Tibial nerve (tissue), 4 donors: ENCODE results near the gene CMSS1. TPM values are rescaled to one million over a fixed set of nuclear protein-coding genes. Genes with fewer than 3 reads are reported as not detected.

Experiments
- DNase-seq, 2 donors: peaks; one replicate each; pipeline ENCODE4 v3.0.0-alpha.2; 2019; ENCODE audit warnings: low spot score in 2 of 2
- H3K27ac ChIP-seq, 4 donors: fragments of 200-600 bp; sonication (generic) in 3 of 4; one replicate each; pipeline ENCODE4 v1.5.1; 2017 to 2019; ENCODE audit warnings: mild to moderate bottlenecking in 1 of 4
- H3K27me3 ChIP-seq, 2 donors: fragments of 200-600 bp; sonication (generic) in 1 of 2; one replicate each; pipeline versions ENCODE4 v1.5.1 to v1.6.0; 2017 to 2019
- H3K36me3 ChIP-seq, 3 donors: fragments of 200-600 bp; sonication (generic); one replicate each; pipeline ENCODE4 v1.5.1; 2018 to 2019
- H3K4me1 ChIP-seq, 4 donors: fragments of 200-600 bp; sonication (generic) in 3 of 4; one replicate each; pipeline ENCODE4 v1.5.1; 2017 to 2019
- H3K4me3 ChIP-seq, 4 donors: fragments of 200-600 bp; sonication (generic) in 3 of 4; one replicate each; pipeline ENCODE4 v1.5.1; 2017 to 2019; ENCODE audit warnings: mild to moderate bottlenecking in 1 of 4, moderate library complexity in 1 of 4
- H3K9me3 ChIP-seq, 4 donors: fragments of 200-600 bp; sonication (generic) in 3 of 4; one replicate each; pipeline ENCODE4 v1.5.1; 2017 to 2019
- EP300 ChIP-seq, 2 donors: sonication (generic); formaldehyde crosslinking; IDR thresholded peaks; one replicate each; pipeline ENCODE4 v1.6.1; 2017; ENCODE audit warnings: antibody characterized with exemption in 2 of 2, mild to moderate bottlenecking in 1 of 2
- POLR2A ChIP-seq, 2 donors: fragments of 450-650 bp; IDR thresholded peaks; one replicate each; pipeline ENCODE4 v1.6.1; 2017; ENCODE audit warnings: antibody characterized with exemption in 2 of 2, mild to moderate bottlenecking in 2 of 2, moderate library complexity in 2 of 2
- WGBS, 2 donors: methylation state at CpG; one replicate each; pipeline ENCODE4 v1.1.5; 2018; 5-methylcytosine and 5-hydroxymethylcytosine counted together
- total RNA-seq, 4 donors: library from RNA; depleted of rRNA; stranded (reverse); fragments of >200 nt; gene quantifications; one replicate each; pipeline ENCODE4 v1.1.0, GENCODE V29; 2016
- TF ChIP-seq, protein P1 (sequence below), 5 experiments: fragments of 200-600 bp in 3 of 5; fragments of 450-650 bp in 2 of 5; sonication (generic) in 3 of 5; IDR thresholded peaks; one replicate each; pipeline ENCODE4 v1.5.1; 2016 to 2019; ENCODE audit warnings: antibody characterized with exemption in 5 of 5, mild to moderate bottlenecking in 3 of 5, moderate library complexity in 2 of 5

Gene CMSS1
- total RNA-seq, 4 donors from 2014 or later: 5.5 to 29.1 (median 15.7) TPM

DNA sequence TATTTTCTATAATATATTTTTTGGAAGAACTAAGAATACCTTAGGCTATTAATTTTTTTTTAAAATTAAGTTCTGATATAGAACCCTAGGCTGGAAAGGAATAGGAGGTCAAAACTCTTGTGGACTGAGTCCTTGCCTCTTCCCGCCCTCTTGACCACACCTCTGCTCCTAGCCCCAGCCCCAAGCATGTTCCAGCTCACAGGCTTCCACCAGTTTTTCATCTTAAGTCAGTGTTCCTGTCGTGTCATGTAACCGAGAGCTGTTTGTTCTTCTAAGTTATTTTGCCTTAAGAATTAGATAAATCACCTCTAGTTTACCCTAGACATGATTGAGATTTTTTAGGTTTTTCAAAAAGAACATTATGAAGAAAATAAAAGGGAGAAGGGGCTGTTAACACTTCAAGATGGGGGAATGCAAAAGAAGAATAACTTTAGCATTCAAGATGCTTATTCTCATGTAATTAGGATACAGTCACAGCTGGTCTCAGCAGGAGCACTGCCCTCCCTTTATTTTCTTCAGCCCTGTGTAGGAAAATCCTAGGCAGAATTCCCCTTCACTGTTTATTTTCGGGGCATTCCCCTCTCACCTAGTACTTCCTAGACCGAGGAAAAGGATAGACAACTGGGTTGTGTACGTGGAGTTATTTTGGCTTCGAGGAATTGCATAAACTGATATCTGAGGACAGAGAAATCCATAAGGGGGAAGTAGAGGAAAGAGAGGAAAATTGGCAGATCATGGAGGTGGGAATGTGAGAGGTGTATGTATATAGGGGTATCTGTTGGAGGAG is 110.2 kb downstream of the CMSS1 start:
- H3K9me3 ChIP-seq: no peaks in the 10 kb centered on the region
- TF ChIP-seq, protein P1, sequence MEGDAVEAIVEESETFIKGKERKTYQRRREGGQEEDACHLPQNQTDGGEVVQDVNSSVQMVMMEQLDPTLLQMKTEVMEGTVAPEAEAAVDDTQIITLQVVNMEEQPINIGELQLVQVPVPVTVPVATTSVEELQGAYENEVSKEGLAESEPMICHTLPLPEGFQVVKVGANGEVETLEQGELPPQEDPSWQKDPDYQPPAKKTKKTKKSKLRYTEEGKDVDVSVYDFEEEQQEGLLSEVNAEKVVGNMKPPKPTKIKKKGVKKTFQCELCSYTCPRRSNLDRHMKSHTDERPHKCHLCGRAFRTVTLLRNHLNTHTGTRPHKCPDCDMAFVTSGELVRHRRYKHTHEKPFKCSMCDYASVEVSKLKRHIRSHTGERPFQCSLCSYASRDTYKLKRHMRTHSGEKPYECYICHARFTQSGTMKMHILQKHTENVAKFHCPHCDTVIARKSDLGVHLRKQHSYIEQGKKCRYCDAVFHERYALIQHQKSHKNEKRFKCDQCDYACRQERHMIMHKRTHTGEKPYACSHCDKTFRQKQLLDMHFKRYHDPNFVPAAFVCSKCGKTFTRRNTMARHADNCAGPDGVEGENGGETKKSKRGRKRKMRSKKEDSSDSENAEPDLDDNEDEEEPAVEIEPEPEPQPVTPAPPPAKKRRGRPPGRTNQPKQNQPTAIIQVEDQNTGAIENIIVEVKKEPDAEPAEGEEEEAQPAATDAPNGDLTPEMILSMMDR (IDR thresholded peaks at IDR 0.05): no peak
- TF ChIP-seq POLR2A (IDR thresholded peaks at IDR 0.05) (no peak), EP300 (IDR thresholded peaks at IDR 0.05) (no peak)
- H3K27ac ChIP-seq: peak overlapping the region in 2 of 4 donors; percentile 76 to 80
- no peaks in the 10 kb centered on the region for H3K36me3 ChIP-seq
- H3K4me3 ChIP-seq: no peak overlapping the region
- no peaks in the 10 kb centered on the region for H3K27me3 ChIP-seq
- H3K4me1 ChIP-seq: peaks cover 0 to 48% (median 13%) of the 10 kb centered on the region in 4 donors
- WGBS, 2 donors: 62 to 71% methylated on average over 7 of the region's 7 CpGs
- no peak for DNase-seq

DNA sequence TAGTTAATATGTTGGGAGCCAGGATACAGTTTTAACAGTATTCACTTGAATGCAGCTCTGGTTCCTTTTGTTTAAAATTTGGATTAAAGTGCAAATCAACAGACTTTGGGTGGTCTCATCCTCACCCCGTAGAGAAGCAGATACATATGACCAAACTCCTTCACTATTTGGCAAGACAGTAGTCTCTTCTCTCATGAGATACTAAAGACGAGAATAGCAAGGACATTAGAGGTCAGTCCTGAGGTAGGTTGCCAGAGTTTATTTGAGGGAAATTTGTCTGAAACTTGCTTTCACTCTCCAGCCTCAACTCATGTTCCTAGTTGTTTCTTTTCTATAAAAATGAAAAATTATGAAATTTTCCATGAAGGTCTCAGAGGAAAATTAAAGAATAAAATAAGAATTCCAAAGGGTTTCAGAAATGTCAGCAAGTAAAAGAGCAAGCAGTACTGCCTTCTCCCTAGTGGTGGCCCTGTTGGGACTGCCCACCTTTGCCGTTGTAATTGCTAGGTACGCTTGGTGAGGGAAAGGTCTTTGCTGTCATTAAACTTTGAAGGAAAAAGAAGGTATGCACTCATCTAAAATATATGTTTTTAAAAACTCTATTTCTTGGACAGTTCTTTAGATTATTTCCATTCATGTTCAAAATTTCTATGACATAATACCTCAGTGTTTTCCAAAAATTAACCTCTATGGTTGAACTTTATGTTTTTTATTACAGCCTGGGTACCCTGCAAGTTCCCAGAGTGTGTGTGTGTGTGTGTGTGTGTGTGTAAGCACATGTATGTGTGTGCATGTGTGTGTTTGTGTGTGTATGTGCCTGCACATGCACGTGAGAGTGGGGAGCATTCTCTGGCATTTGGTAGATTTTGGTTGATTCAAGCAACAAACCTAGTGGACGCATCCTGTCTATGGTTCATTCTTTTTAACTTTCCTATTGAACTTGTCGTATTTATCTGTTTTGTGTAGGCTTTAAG is 111.4 kb downstream of the CMSS1 start:
- Histone ChIP-seq H3K4me3 (peak overlapping the region in 1 of 4 donors; percentile 10), H3K36me3 (no peaks in the 10 kb centered on the region), H3K4me1 (peaks cover 0 to 45% (median 11%) of the 10 kb centered on the region in 4 donors), H3K27ac (peak overlapping the region in 3 of 4 donors; percentile 34 to 80 (median 76)), H3K27me3 (no peaks in the 10 kb centered on the region), H3K9me3 (no peaks in the 10 kb centered on the region)
- TF ChIP-seq POLR2A (IDR thresholded peaks at IDR 0.05) (no peak), EP300 (IDR thresholded peaks at IDR 0.05) (peak in 1 of 2 donors; percentile 58)
- TF ChIP-seq, protein P1 (IDR thresholded peaks at IDR 0.05): peak in 4 of 5 experiments; percentile 13 to 29 (median 21)
- DNase-seq: peak in 1 of 2 donors; percentile 35
- WGBS, 2 donors: 51 to 55% methylated on average over 7 of the region's 7 CpGs

- peak overlapping the region; percentile 34 to 80 (median 68) for H3K27ac ChIP-seq
- H3K36me3 ChIP-seq: no peaks in the 10 kb centered on the region
- no peaks in the 10 kb centered on the region for H3K27me3 ChIP-seq
- H3K4me3 ChIP-seq: peak overlapping the region in 1 of 4 donors; percentile 10
- WGBS, 2 donors: 44 to 46% methylated on average over 3 of the region's 3 CpGs
- H3K9me3 ChIP-seq: no peaks in the 10 kb centered on the region
- TF ChIP-seq, protein P1 (IDR thresholded peaks at IDR 0.05): no peak
- TF ChIP-seq EP300 (IDR thresholded peaks at IDR 0.05): peak in 1 of 2 donors; percentile 57
- TF ChIP-seq POLR2A (IDR thresholded peaks at IDR 0.05): no peak
- peak; percentile 61 to 63 for DNase-seq
- peaks cover 0 to 49% (median 11%) of the 10 kb centered on the region in 4 donors for H3K4me1 ChIP-seq
Measured at GRCh38 chr3:99929745-99930139, 112.1 kb downstream of the CMSS1 start.

GRCh38 chr3:99931059-99931458 is 113.4 kb downstream of the CMSS1 start:
- TF ChIP-seq, protein P1 (IDR thresholded peaks at IDR 0.05): no peak
- TF ChIP-seq EP300 (IDR thresholded peaks at IDR 0.05) (no peak), POLR2A (IDR thresholded peaks at IDR 0.05) (no peak)
- Histone ChIP-seq H3K4me1 (peaks cover 0 to 51% (median 18%) of the 10 kb centered on the region in 4 donors), H3K4me3 (no peak overlapping the region), H3K9me3 (no peaks in the 10 kb centered on the region), H3K36me3 (no peaks in the 10 kb centered on the region), H3K27ac (peak overlapping the region in 3 of 4 donors; percentile 34 to 80 (median 76)), H3K27me3 (no peaks in the 10 kb centered on the region)
- DNase-seq: no peak
- WGBS, 2 donors: 36 to 69% methylated on average over 1 of the region's 1 CpG
